Brain microvascular endothelial cell (primary cell): ENCODE measurements around the gene ZCCHC3.
A peak's percentile ranks its signal among the peaks of the same experiment; 100 is the strongest.

Source experiments
- DNase-seq: peaks from one replicate; pipeline ENCODE4 v3.0.0-alpha.2; 2020
- H3K27ac ChIP-seq: fragments of 250-450 bp; sonication (Bioruptor Pico); 2 replicates; pipeline ENCODE4 v1.5.1; 2020; ENCODE audit warnings: mild to moderate bottlenecking, moderate library complexity
- H3K27me3 ChIP-seq: fragments of 250-450 bp; sonication (Bioruptor Pico); replicated peaks from 2 replicates; pipeline ENCODE4 v1.5.1; 2020; ENCODE audit warnings: mild to moderate bottlenecking
- H3K36me3 ChIP-seq: fragments of 250-450 bp; sonication (Bioruptor Pico); replicated peaks from 2 replicates; pipeline ENCODE4 v1.5.1; 2020; ENCODE audit warnings: mild to moderate bottlenecking
- H3K4me3 ChIP-seq: 2 replicates; pipeline ENCODE4 v1.5.1; 2011; ENCODE audit warnings: low read depth, mild to moderate bottlenecking, control low read depth, low read length, moderate library complexity
- in situ Hi-C: cut with HindIII; loops from 2 replicates; pipeline ENCODE4 v1.10.0; 2017; ENCODE audit warnings: low sequenced_read_pairs, low pct_ligation_motif_present
- TF ChIP-seq, protein P1 (sequence below): IDR thresholded peaks from 2 replicates; pipeline ENCODE4 v1.5.1; 2011; ENCODE audit warnings: low read depth, mild to moderate bottlenecking, moderate library complexity, low read length, control low read depth, inconsistent platforms; ENCODE audit errors: missing control alignments

ZCCHC3 gene

DNA sequence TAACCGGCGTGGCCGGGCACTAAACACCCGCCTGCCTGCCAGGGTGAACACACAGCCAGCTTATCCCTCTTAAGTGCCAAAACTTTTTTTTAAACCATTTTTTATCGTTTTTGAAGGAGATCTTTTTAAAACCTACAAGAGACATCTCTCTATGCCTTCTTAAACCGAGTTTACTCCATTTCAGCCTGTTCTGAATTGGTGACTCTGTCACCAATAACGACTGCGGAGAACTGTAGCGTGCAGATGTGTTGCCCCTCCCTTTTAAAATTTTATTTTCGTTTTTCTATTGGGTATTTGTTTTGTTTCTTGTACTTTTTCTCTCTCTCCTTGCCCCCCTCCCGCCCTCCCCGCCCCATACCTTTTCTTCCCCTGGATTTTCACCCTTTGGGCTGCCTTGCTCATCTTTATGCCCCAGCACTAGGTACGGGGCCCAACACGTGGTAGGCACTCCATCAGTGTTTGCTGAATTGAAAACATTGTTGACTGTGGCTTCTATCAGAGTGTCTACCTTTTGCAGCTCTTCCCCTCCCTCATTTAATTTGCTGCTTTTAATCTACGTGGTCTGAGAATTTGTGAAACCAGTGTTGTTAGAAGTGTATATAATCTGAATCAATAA, 1.5 kb downstream of the ZCCHC3 start:
- no peak for DNase-seq

DNA sequence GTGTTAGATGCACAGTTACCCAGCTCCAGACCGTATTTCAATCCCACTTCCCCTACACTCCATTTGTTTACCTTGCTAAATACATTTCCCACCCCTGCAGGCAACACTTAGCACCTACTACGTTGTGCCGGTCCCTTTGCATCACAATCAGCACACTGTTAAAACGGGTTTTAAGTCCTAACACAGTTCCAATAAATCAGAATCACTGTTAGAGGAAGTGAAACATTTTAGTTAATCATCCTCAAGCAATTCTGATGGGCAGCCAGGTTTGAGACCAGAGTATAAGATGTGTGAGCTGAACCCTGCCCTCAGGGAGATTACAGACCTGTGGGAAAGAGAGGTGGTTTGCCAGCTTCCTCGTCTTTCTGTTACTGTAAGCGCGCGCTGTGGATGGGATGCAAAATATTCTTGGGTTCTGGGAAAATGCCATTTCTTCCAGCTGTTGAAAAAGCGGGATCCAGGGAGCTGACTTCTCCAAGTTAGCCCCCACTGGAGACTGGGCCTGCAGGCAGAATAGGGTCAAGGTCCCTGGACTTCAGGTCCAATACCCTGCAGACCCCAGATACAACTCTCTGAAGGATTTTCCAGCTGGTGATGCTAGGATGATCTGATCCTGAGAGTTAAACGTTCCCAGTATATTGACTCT, 3.1 kb downstream of the ZCCHC3 start:
- no peaks in the 10 kb centered on the region for H3K27me3 ChIP-seq
- peak overlapping the region; percentile 96 for H3K4me3 ChIP-seq
- TF ChIP-seq, protein P1, sequence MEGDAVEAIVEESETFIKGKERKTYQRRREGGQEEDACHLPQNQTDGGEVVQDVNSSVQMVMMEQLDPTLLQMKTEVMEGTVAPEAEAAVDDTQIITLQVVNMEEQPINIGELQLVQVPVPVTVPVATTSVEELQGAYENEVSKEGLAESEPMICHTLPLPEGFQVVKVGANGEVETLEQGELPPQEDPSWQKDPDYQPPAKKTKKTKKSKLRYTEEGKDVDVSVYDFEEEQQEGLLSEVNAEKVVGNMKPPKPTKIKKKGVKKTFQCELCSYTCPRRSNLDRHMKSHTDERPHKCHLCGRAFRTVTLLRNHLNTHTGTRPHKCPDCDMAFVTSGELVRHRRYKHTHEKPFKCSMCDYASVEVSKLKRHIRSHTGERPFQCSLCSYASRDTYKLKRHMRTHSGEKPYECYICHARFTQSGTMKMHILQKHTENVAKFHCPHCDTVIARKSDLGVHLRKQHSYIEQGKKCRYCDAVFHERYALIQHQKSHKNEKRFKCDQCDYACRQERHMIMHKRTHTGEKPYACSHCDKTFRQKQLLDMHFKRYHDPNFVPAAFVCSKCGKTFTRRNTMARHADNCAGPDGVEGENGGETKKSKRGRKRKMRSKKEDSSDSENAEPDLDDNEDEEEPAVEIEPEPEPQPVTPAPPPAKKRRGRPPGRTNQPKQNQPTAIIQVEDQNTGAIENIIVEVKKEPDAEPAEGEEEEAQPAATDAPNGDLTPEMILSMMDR = no peak
- in situ Hi-C loops = no loop called here
- no peaks in the 10 kb centered on the region for H3K36me3 ChIP-seq
- no peak for DNase-seq
- H3K27ac ChIP-seq = no peak overlapping the region

More for the DNA sequence above, 1.5 kb downstream of the ZCCHC3 start:
- TF ChIP-seq, protein P1 = no peak
- Histone ChIP-seq H3K27me3 (no peaks in the 10 kb centered on the region), H3K36me3 (no peaks in the 10 kb centered on the region), H3K4me3 (peak overlapping the region; percentile 96), H3K27ac (no peak overlapping the region)
- in situ Hi-C loops = no loop called here

DNA sequence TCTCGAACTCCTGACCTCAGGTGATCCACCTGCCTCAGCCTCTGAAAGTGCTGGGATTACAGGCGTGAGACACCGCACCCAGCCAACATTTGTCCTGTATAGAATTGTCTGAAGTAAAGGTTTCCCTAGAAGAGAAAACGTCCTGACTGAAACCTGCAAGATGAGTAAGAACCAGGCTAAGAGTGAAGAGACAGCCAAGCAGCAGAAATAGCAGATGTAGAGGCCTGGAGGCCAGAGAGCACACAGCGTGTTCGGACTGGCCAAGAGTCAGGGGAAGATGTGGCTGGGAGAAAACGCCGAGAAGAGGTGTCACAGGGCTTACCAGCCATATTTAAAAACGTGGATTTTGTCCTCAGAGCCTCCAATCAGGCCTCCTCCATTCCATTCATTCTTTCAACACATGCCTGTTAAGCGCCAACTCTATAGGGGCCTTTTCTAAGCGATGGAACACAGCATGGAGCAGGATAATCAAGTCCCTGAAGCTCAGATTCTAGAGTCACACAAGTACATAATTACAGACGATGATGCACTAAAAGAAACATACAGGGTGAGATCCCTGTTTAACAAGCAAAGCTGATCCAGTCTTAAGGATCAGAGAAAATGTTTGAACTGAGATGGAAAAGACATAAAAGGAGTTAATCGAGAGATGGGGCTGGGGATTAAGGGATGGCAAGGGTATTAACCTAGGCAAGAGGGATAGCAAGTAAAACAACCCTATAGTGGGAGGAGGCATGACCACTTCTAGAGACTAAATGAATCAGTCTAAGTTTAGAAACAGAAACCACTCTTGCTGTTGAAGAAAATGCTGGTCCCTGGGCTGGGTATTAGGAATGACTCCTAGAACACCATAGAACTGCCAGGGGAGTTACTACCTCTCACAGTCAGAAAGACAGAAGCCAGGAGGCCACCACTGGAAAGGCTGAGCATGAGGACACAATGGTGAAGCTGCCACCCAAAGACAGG, 4.8 kb downstream of the ZCCHC3 start:
- in situ Hi-C loops = no loop called here
- DNase-seq = no peak
- H3K36me3 ChIP-seq = no peaks in the 10 kb centered on the region
- no peaks in the 10 kb centered on the region for H3K27me3 ChIP-seq
- no peak overlapping the region for H3K27ac ChIP-seq
- TF ChIP-seq, protein P1 = no peak
- no peak overlapping the region for H3K4me3 ChIP-seq

DNA sequence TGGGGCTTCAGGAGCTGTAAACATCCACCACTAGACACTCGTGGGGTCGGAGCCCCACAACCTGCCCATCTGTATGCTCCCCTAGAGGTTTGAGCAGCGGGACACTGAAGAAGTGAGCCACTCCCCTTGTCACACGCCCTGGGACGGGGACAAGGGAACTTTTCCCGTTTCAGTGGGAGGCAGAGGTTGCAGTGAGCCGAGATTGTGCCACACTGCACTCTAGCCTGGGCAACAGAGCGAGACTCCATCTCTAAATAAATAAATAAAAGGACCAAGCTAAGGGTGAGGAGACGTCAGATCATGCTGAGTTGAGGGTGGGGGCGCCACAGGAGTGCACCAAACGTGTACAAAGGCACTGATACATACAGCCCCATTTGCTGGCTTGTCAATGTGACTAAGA, 8.4 kb downstream of the ZCCHC3 start:
- in situ Hi-C loops = no loop called here
- Histone ChIP-seq H3K36me3 (no peaks in the 10 kb centered on the region), H3K27me3 (no peaks in the 10 kb centered on the region), H3K4me3 (no peak overlapping the region), H3K27ac (no peak overlapping the region)
- TF ChIP-seq, protein P1 = no peak
- DNase-seq = no peak

DNA sequence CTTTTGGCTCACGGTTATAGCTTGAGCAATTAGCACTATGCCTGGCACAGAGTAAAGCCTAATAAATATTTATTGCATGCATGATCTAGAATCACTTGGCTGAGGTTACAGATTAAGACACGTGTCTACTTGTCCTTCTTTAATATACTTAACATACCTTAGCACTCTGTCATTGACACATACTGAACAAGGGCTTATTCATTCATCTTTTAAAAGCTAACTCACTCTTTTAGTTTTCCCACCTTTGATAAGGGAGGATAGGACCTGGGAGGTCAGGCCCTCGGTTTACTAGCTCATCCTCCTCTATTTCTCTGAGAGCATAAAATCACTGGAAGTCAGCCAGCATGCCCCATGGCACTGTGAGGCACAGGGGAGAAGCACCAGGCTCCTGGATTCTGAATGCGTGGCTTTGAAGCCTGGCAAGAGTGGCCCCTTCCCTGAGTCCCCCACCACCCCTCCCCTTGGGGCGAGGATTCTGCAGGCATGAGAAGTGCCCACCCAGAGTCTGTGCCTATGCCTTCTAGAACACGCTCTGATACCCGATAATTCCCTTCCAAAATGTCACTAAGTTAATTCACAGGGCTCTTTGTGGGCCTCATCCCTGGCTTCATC, 11.2 kb downstream of the ZCCHC3 start:
- in situ Hi-C loops = no loop called here
- no peak for DNase-seq
- no peak overlapping the region for H3K4me3 ChIP-seq
- TF ChIP-seq, protein P1 = no peak
- no peaks in the 10 kb centered on the region for H3K27me3 ChIP-seq
- H3K36me3 ChIP-seq = no peaks in the 10 kb centered on the region
- H3K27ac ChIP-seq = no peak overlapping the region
